HepG2 (cell line): Measurements from ENCODE around the gene BICRA. TPM values are rescaled to one million over a fixed set of nuclear protein-coding genes. Genes with fewer than 3 reads are reported as not detected.

ENCODE experiments used
- ATAC-seq: fragments of 200-7000 bp; cut with Tn5 transposase; 3 replicates; pipeline ENCODE4 v1.9.1; 2020; ENCODE audit warnings: mild to moderate bottlenecking, moderate library complexity
- BruUV-seq: library from RNA; stranded (reverse); fragments of 400-500 nt; replicated peaks from 2 replicates; lab custom pipeline; 2021; lab: Mats Ljungman, UMichigan
- CTCF ChIA-PET: fragments of 300-600 bp; formaldehyde crosslinking; extraction: SDS; loops from one replicate; lab custom pipeline; 2021; ENCODE audit warnings: low total read pairs, inconsistent platforms, low intra/inter-chr PET ratio; lab: Yijun Ruan, JAX
- POLR2A ChIA-PET: fragments of 350-600 bp; sonication (Branson Sonifier 250); formaldehyde crosslinking; loops from one replicate; lab custom pipeline; 2020; ENCODE audit warnings: antibody characterized with exemption, inconsistent platforms; lab: Yijun Ruan, JAX
- DNase-seq: peaks from one replicate; pipeline ENCODE4 v3.0.0-alpha.2; 2015; ENCODE audit warnings: low spot score
- FAIRE-seq: peaks from 3 replicates; lab custom pipeline; 2011; peaks lifted over from hg19 to GRCh38; lab: Jason Lieb, UNC
- H2AFZ ChIP-seq: one replicate; pipeline ENCODE4 v1.6.1; 2011; ENCODE audit warnings: low read length, inconsistent platforms
- H3K27ac ChIP-seq: fragments of 300-600 bp; 3 replicates; pipeline ENCODE4 v1.8.0; 2011; ENCODE audit warnings: mixed run types, mild to moderate bottlenecking, mixed read lengths, low read length, inconsistent platforms; ENCODE audit not compliant: insufficient read depth; ENCODE audit errors: extremely low read length
- H3K27me3 ChIP-seq, 2 experiments: fragments of 200-600 bp in 1 of 2; 2 replicates in 1 of 2; 3 replicates in 1 of 2; pipeline versions ENCODE4 v1.6.0 to v1.8.0; 2011; ENCODE audit warnings: low read length in 2 of 2, mild to moderate bottlenecking in 2 of 2, moderate library complexity in 2 of 2, inconsistent platforms in 1 of 2; ENCODE audit not compliant: insufficient read depth in 2 of 2, control insufficient read depth in 1 of 2
- H3K36me3 ChIP-seq, 2 experiments: fragments of 200-600 bp in 1 of 2; replicated peaks in 1 of 2; 2 replicates in 1 of 2; 3 replicates in 1 of 2; pipeline versions ENCODE4 v1.5.1 to v1.8.0; 2011; ENCODE audit warnings: low read length in 2 of 2, inconsistent platforms in 1 of 2; ENCODE audit not compliant: insufficient read depth in 2 of 2, control insufficient read depth in 1 of 2
- H3K4me1 ChIP-seq: 2 replicates; pipeline ENCODE4 v1.5.1; 2012; ENCODE audit warnings: low read length, inconsistent platforms; ENCODE audit not compliant: insufficient read depth
- H3K4me2 ChIP-seq: 2 replicates; pipeline ENCODE4 v1.6.0; 2011; ENCODE audit warnings: low read depth, low read length, inconsistent platforms
- H3K4me3 ChIP-seq, 3 experiments: fragments of 200-600 bp in 1 of 3; sonication (generic), shearing (Covaris generic) in 1 of 3; replicated peaks in 1 of 3; 2 replicates each; pipeline ENCODE4 v1.5.1; 2011 to 2016; ENCODE audit warnings: low read length in 3 of 3, inconsistent platforms in 2 of 3, low read depth in 2 of 3, mild to moderate bottlenecking in 2 of 3, control low read depth in 1 of 3, mixed read lengths in 1 of 3; ENCODE audit not compliant: insufficient read depth in 1 of 3
- H3K79me2 ChIP-seq: one replicate; pipeline ENCODE4 v1.6.1; 2011; ENCODE audit warnings: low read length, inconsistent platforms; ENCODE audit not compliant: insufficient read depth
- H3K9ac ChIP-seq: 2 replicates; pipeline ENCODE4 v1.6.0; 2011; ENCODE audit warnings: mild to moderate bottlenecking, low read depth, low read length, inconsistent platforms; ENCODE audit not compliant: insufficient read depth
- H3K9me3 ChIP-seq: 2 replicates; pipeline ENCODE4 v1.5.1; 2012; ENCODE audit warnings: mild to moderate bottlenecking, low read length
- H4K20me1 ChIP-seq: 2 replicates; pipeline ENCODE4 v1.6.0; 2011; ENCODE audit warnings: inconsistent platforms, mild to moderate bottlenecking, low read length, moderate library complexity; ENCODE audit not compliant: insufficient read depth
- CBX1 ChIP-seq: IDR thresholded peaks from one replicate; pipeline ENCODE4 v1.6.1; 2016; ENCODE audit warnings: antibody characterized with exemption, low read depth
- HHEX ChIP-seq: IDR thresholded peaks from 2 replicates; pipeline ENCODE4 v1.6.1; 2016; ENCODE audit warnings: control low read depth
- HNF4G ChIP-seq, 2 experiments: sonication (generic) in 1 of 2; formaldehyde crosslinking in 1 of 2; IDR thresholded peaks; 2 replicates each; pipeline versions ENCODE4 v1.4.0 to v1.6.1; 2011 to 2020; ENCODE audit warnings: borderline replicate concordance in 2 of 2, low read depth in 2 of 2, mild to moderate bottlenecking in 2 of 2, low read length in 1 of 2, missing genetic modification reagents in 1 of 2, moderate library complexity in 1 of 2
- LCORL ChIP-seq, 2 experiments: fragments of 450-650 bp in 1 of 2; sonication (generic) in 1 of 2; formaldehyde crosslinking in 1 of 2; IDR thresholded peaks; 2 replicates each; pipeline versions ENCODE4 v1.5.0 to v1.6.1; 2017 to 2020; ENCODE audit warnings: antibody characterized with exemption in 1 of 2, missing genetic modification reagents in 1 of 2
- RFX1 ChIP-seq: fragments of 450-650 bp; IDR thresholded peaks from 2 replicates; pipeline ENCODE4 v1.6.1; 2017
- SMYD3 ChIP-seq: sonication (generic); formaldehyde crosslinking; IDR thresholded peaks from 2 replicates; pipeline ENCODE4 v1.8.1; 2023; ENCODE audit warnings: mild to moderate bottlenecking, missing genetic modification reagents
- ZBTB2 ChIP-seq: sonication (generic); formaldehyde crosslinking; IDR thresholded peaks from 2 replicates; pipeline ENCODE4 v1.8.0; 2022; ENCODE audit warnings: low read depth, missing genetic modification reagents
- ZMYM3 ChIP-seq: sonication (generic); formaldehyde crosslinking; IDR thresholded peaks from 2 replicates; pipeline ENCODE4 v1.5.1; 2020; ENCODE audit warnings: mild to moderate bottlenecking, missing genetic modification reagents
- ZNF235 ChIP-seq: sonication (generic); formaldehyde crosslinking; IDR thresholded peaks from 2 replicates; pipeline ENCODE4 v1.8.1; 2023; ENCODE audit warnings: mild to moderate bottlenecking, missing genetic modification reagents, borderline replicate concordance
- ZNF24 ChIP-seq: fragments of 450-650 bp; IDR thresholded peaks from 2 replicates; pipeline ENCODE4 v1.6.1; 2017; ENCODE audit warnings: antibody characterized with exemption, mild to moderate bottlenecking
- ZNF432 ChIP-seq: sonication (generic); formaldehyde crosslinking; IDR thresholded peaks from 2 replicates; pipeline ENCODE4 v1.5.0; 2020; ENCODE audit warnings: missing genetic modification reagents, mild to moderate bottlenecking, borderline replicate concordance
- ZNF768 ChIP-seq: sonication (generic); formaldehyde crosslinking; IDR thresholded peaks from 2 replicates; pipeline ENCODE4 v1.4.0; 2020; ENCODE audit warnings: missing genetic modification reagents
- WGBS: methylation state at CpG from one replicate; pipeline ENCODE4 v1.1.6; 2017; ENCODE audit warnings: low lambda C conversion rate; 5-methylcytosine and 5-hydroxymethylcytosine counted together
- in situ Hi-C: cut with HindIII; loops from 2 replicates; pipeline ENCODE4 v1.10.0; 2017; ENCODE audit warnings: low pct_unique_long_range_greater_than_20kb; ENCODE audit not compliant: extremely low pct_ligation_motif_present
- intact Hi-C: fragments of 100-400 bp; cut with micrococcal nuclease; formaldehyde crosslinking; loops from one replicate; pipeline ENCODE4 v1.10.0; 2022; ENCODE audit not compliant: unreplicated experiment
- polyA plus RNA-seq, 8 experiments: library from polyadenylated mRNA; depleted of rRNA in 3 of 8; stranded (reverse) in 7 of 8; unstranded in 1 of 8; fragments of >200 nt; fragmentation: Illumina TruSeq in 4 of 8; extraction: Trizol in 4 of 8; gene quantifications; 2 replicates each; pipeline versions ENCODE4 v1.2.1 to v1.2.3, GENCODE V29; 2011 to 2016; ENCODE audit warnings: low read depth in 4 of 8, missing spikeins in 1 of 8, mixed read lengths in 1 of 8; ENCODE audit not compliant: insufficient read depth in 1 of 8
- total RNA-seq, 5 experiments: library from RNA; depleted of rRNA; stranded (reverse); fragments of >200 nt; fragmentation: Illumina TruSeq; extraction: Trizol; gene quantifications; 2 replicates each; pipeline ENCODE4 v1.2.3, GENCODE V29; 2016; ENCODE audit warnings: low read depth in 1 of 5

The BICRA gene
- total and polyA plus RNA-seq, 2 of the 13 experiments (the other 11 are each of a cell fraction or from before 2014, with no cell fraction given): 0.55 to 0.71 TPM

GRCh38 chr19:47730910-47731309, 122.0 kb downstream of the BICRA start (continued):
- TF ChIP-seq ZMYM3 (CRISPR knock-in tag) (peak; percentile 49), HNF4G (IDR thresholded peaks at IDR 0.05; ENCODE audit: borderline replicate concordance, low read depth, low read length) (no peak), HNF4G (CRISPR knock-in tag; IDR thresholded peaks at IDR 0.05; ENCODE audit: borderline replicate concordance, low read depth) (no peak)
- TF ChIP-seq, all 625 proteins: peak for 2

GRCh38 chr19:47735131-47735530, 126.2 kb downstream of the BICRA start:
- TF ChIP-seq ZNF768 (no peak), HHEX (CRISPR knock-in tag) (no peak), ZNF432 (CRISPR knock-in tag) (no peak), ZNF235 (CRISPR knock-in tag) (no peak), CBX1 (no peak), SMYD3 (no peak), LCORL (IDR thresholded peaks at IDR 0.05) (no peak), LCORL (CRISPR knock-in tag; IDR thresholded peaks at IDR 0.05) (no peak), RFX1 (no peak), ZNF24 (no peak), ZBTB2 (CRISPR knock-in tag) (no peak)
- Histone ChIP-seq H3K4me2 (no peak overlapping the region), H3K36me3 (no peaks in the 10 kb centered on the region), H3K27me3 (no peaks in the 10 kb centered on the region), H3K9ac (no peak overlapping the region), H3K9me3 (no peaks in the 10 kb centered on the region), H4K20me1 (no peaks in the 10 kb centered on the region), H3K79me2 (no peaks in the 10 kb centered on the region), H3K27ac (no peak overlapping the region), H3K4me1 (peaks cover 6% of the 10 kb centered on the region), H3K4me3 (no peak overlapping the region), H2AFZ (no peak overlapping the region)
- ATAC-seq (no peak; the same call in 2 of the 3 replicates), FAIRE-seq (no peak), DNase-seq (no peak)
- intact Hi-C loops (no loop called here), in situ Hi-C loops (no loop called here)
- 44% methylated on average over 4 of the region's 4 CpGs for WGBS
- no TSS peak for BruUV-seq
- ChIA-PET CTCF (no interaction called here), POLR2A (no interaction called here)
